ENCODE data around the gene ZACN.

DNA sequence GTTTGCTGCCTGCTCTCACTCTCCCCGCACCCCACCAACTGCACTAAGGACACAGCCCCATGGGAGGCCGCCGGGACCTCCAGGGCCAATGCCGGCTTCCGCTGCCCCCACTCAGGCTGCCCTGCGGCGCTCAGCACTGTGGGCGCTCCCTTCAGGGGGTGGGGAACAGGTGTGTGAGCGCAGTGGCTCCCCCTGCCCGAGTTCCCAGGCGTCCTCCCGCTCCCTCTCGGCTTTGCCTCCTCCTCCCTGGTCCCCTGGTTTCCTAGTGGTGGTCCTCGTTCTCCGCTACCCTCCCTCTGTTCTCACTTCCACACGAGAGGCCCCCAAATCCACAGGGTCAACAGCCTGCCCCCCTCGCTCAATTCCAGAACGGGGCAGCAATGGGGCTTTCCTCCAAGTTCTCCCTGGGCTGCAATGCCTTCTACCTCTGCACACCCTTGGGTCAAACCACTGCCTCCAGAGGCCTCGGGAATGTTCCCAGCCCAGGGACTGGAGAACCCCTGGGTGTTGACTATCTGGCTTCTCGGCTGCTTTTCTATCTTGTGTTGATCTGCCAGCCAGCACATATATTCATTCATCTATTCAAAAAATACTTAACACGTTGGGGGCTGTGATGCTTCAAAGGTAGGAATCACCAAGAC, 52.2 kb downstream of the ZACN start:
- TF ChIP-seq, protein P1, sequence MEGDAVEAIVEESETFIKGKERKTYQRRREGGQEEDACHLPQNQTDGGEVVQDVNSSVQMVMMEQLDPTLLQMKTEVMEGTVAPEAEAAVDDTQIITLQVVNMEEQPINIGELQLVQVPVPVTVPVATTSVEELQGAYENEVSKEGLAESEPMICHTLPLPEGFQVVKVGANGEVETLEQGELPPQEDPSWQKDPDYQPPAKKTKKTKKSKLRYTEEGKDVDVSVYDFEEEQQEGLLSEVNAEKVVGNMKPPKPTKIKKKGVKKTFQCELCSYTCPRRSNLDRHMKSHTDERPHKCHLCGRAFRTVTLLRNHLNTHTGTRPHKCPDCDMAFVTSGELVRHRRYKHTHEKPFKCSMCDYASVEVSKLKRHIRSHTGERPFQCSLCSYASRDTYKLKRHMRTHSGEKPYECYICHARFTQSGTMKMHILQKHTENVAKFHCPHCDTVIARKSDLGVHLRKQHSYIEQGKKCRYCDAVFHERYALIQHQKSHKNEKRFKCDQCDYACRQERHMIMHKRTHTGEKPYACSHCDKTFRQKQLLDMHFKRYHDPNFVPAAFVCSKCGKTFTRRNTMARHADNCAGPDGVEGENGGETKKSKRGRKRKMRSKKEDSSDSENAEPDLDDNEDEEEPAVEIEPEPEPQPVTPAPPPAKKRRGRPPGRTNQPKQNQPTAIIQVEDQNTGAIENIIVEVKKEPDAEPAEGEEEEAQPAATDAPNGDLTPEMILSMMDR (IDR thresholded peaks at IDR 0.05) = no peak
- no peak for TF ChIP-seq POLR2A (IDR thresholded peaks at IDR 0.05)
